ENCODE measurements around the gene BHLHE41.
A peak's percentile ranks its signal among the peaks of the same experiment; 100 is the strongest.

The BHLHE41 gene

GRCh38 chr12:26109343-26109881, 15.4 kb downstream of the BHLHE41 start:
- Histone ChIP-seq H2BK15ac (replicated peaks; ENCODE audit: low read depth) (no peak overlapping the region), H4K5ac (ENCODE audit: low read length) (no peak overlapping the region), H3K9ac (ENCODE audit: low read length) (no peak overlapping the region), H3K79me2 (ENCODE audit: control insufficient read depth, insufficient read depth, low read length) (no peaks in the 10 kb centered on the region), H3K4me1 (ENCODE audit: control insufficient read depth, low read depth, low read length) (peaks cover 7% of the 10 kb centered on the region), H3K27ac (ENCODE audit: low read depth, low read length) (no peak overlapping the region), H3K18ac (ENCODE audit: low read length) (no peak overlapping the region), H3K27me3 (ENCODE audit: insufficient read depth, low read length, poor library complexity) (no peaks in the 10 kb centered on the region), H3K79me1 (ENCODE audit: low read length) (no peaks in the 10 kb centered on the region), H4K8ac (ENCODE audit: low read depth, low read length) (no peak overlapping the region), H2BK5ac (ENCODE audit: low read length) (no peak overlapping the region), H3K36me3 (ENCODE audit: control insufficient read depth, insufficient read depth, low read length) (no peaks in the 10 kb centered on the region), H3K4me2 (ENCODE audit: low read length) (no peak overlapping the region), H2BK120ac (ENCODE audit: low read depth, low read length) (no peak overlapping the region), H2AK5ac (ENCODE audit: low read length) (no peak overlapping the region), H3K23ac (ENCODE audit: low read length) (no peak overlapping the region), H3K4me3 (ENCODE audit: low read length) (no peak overlapping the region), H3K56ac (ENCODE audit: low read length) (no peak overlapping the region), H3K4ac (ENCODE audit: low read depth, low read length) (no peak overlapping the region)
- no CpG with 5 or more reads among the region's 10 CpGs for WGBS (ENCODE audit: extremely low coverage, insufficient coverage, low lambda C conversion rate)
- no peak for DNase-seq

GRCh38 chr12:26108915-26109314, 15.9 kb downstream of the BHLHE41 start:
- H3K4ac ChIP-seq (ENCODE audit: low read depth, low read length), result no peak overlapping the region
- no peak overlapping the region for H3K27ac ChIP-seq (ENCODE audit: low read depth, low read length)
- no peak overlapping the region for H4K8ac ChIP-seq (ENCODE audit: low read depth, low read length)
- H3K4me3 ChIP-seq (ENCODE audit: low read length), result no peak overlapping the region
- DNase-seq, result no peak
- no peak overlapping the region for H3K4me2 ChIP-seq (ENCODE audit: low read length)
- H2AK5ac ChIP-seq (ENCODE audit: low read length), result no peak overlapping the region
- H2BK15ac ChIP-seq (replicated peaks; ENCODE audit: low read depth), result no peak overlapping the region
- H3K36me3 ChIP-seq (ENCODE audit: control insufficient read depth, insufficient read depth, low read length), result no peaks in the 10 kb centered on the region
- no peak overlapping the region for H3K18ac ChIP-seq (ENCODE audit: low read length)
- peaks cover 7% of the 10 kb centered on the region for H3K4me1 ChIP-seq (ENCODE audit: control insufficient read depth, low read depth, low read length)
- H3K79me1 ChIP-seq (ENCODE audit: low read length), result no peaks in the 10 kb centered on the region
- H3K23ac ChIP-seq (ENCODE audit: low read length), result no peak overlapping the region
- H2BK120ac ChIP-seq (ENCODE audit: low read depth, low read length), result no peak overlapping the region
- no peak overlapping the region for H2BK5ac ChIP-seq (ENCODE audit: low read length)
- no CpG with 5 or more reads among the region's 2 CpGs for WGBS (ENCODE audit: extremely low coverage, insufficient coverage, low lambda C conversion rate)
- H3K9ac ChIP-seq (ENCODE audit: low read length), result no peak overlapping the region
- no peaks in the 10 kb centered on the region for H3K27me3 ChIP-seq (ENCODE audit: insufficient read depth, low read length, poor library complexity)
- H3K56ac ChIP-seq (ENCODE audit: low read length), result no peak overlapping the region
- H3K79me2 ChIP-seq (ENCODE audit: control insufficient read depth, insufficient read depth, low read length), result no peaks in the 10 kb centered on the region
- H4K5ac ChIP-seq (ENCODE audit: low read length), result no peak overlapping the region

DNA sequence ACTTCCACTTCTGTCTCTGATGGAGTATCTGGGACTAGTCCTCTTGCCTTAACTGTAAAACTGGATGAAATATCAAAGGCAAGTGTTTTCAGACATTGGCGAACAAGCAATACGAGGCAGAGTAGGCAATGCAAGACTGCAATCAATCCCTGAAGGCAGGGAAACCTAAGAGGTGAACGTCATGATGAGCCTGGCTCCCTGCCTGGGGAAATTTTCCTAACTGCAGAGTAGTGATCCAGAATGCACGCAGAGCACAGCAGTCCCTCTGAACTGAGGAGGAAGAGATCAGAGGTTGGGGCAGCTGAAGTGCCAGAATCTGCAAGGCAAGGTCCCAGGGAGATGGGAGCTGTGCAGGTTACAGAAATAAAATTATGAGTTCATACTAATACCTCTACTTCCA, 18.5 kb downstream of the BHLHE41 start:
- H4K8ac ChIP-seq (ENCODE audit: low read depth, low read length), result no peak overlapping the region
- H3K18ac ChIP-seq (ENCODE audit: low read length), result no peak overlapping the region
- no peak overlapping the region for H3K27ac ChIP-seq (ENCODE audit: low read depth, low read length)
- no peak overlapping the region for H3K4me2 ChIP-seq (ENCODE audit: low read length)
- H3K9ac ChIP-seq (ENCODE audit: low read length), result no peak overlapping the region
- H2BK15ac ChIP-seq (replicated peaks; ENCODE audit: low read depth), result no peak overlapping the region
- H2BK5ac ChIP-seq (ENCODE audit: low read length), result no peak overlapping the region
- no peaks in the 10 kb centered on the region for H3K79me1 ChIP-seq (ENCODE audit: low read length)
- no peaks in the 10 kb centered on the region for H3K27me3 ChIP-seq (ENCODE audit: insufficient read depth, low read length, poor library complexity)
- no peak overlapping the region for H3K4ac ChIP-seq (ENCODE audit: low read depth, low read length)
- no peak overlapping the region for H3K23ac ChIP-seq (ENCODE audit: low read length)
- no peak overlapping the region for H4K5ac ChIP-seq (ENCODE audit: low read length)
- H3K79me2 ChIP-seq (ENCODE audit: control insufficient read depth, insufficient read depth, low read length), result no peaks in the 10 kb centered on the region
- H2AK5ac ChIP-seq (ENCODE audit: low read length), result no peak overlapping the region
- H3K36me3 ChIP-seq (ENCODE audit: control insufficient read depth, insufficient read depth, low read length), result no peaks in the 10 kb centered on the region
- WGBS (ENCODE audit: extremely low coverage, insufficient coverage, low lambda C conversion rate), result no CpG with 5 or more reads among the region's 4 CpGs
- no peak overlapping the region for H3K56ac ChIP-seq (ENCODE audit: low read length)
- no peak overlapping the region for H3K4me3 ChIP-seq (ENCODE audit: low read length)
- DNase-seq, result no peak
- H3K4me1 ChIP-seq (ENCODE audit: control insufficient read depth, low read depth, low read length), result peaks cover 5% of the 10 kb centered on the region
- no peak overlapping the region for H2BK120ac ChIP-seq (ENCODE audit: low read depth, low read length)

DNA sequence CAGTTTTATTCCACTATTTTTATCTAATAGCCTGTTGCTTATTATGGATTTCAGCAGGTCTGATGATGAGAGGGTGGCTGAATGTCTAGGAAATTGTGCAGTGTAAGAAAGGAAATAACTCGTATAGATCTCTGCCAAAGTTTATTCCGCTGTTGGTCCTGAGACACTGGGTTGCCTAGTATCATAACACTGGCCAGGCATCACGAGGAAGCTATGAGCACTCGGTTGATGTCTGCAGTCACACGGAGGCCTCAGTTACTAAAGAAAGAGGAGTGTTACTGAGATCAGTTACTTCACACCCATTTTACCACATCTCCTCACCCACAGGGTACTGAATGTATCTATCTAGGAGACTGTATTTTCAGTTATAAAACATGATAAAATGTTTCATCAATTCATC, 21.9 kb downstream of the BHLHE41 start:
- no peak overlapping the region for H2BK5ac ChIP-seq (ENCODE audit: low read length)
- DNase-seq, result no peak
- no CpG with 5 or more reads among the region's 5 CpGs for WGBS (ENCODE audit: extremely low coverage, insufficient coverage, low lambda C conversion rate)
- no peak overlapping the region for H3K4me3 ChIP-seq (ENCODE audit: low read length)
- no peak overlapping the region for H3K18ac ChIP-seq (ENCODE audit: low read length)
- no peak overlapping the region for H2BK120ac ChIP-seq (ENCODE audit: low read depth, low read length)
- no peak overlapping the region for H2BK15ac ChIP-seq (replicated peaks; ENCODE audit: low read depth)
- H3K27ac ChIP-seq (ENCODE audit: low read depth, low read length), result no peak overlapping the region
- H3K4me2 ChIP-seq (ENCODE audit: low read length), result no peak overlapping the region
- no peak overlapping the region for H3K4ac ChIP-seq (ENCODE audit: low read depth, low read length)
- no peaks in the 10 kb centered on the region for H3K36me3 ChIP-seq (ENCODE audit: control insufficient read depth, insufficient read depth, low read length)
- no peaks in the 10 kb centered on the region for H3K27me3 ChIP-seq (ENCODE audit: insufficient read depth, low read length, poor library complexity)
- no peaks in the 10 kb centered on the region for H3K79me2 ChIP-seq (ENCODE audit: control insufficient read depth, insufficient read depth, low read length)
- H4K8ac ChIP-seq (ENCODE audit: low read depth, low read length), result no peak overlapping the region
- no peak overlapping the region for H2AK5ac ChIP-seq (ENCODE audit: low read length)
- no peak overlapping the region for H4K5ac ChIP-seq (ENCODE audit: low read length)
- no peak overlapping the region for H3K9ac ChIP-seq (ENCODE audit: low read length)
- peaks cover 5% of the 10 kb centered on the region for H3K4me1 ChIP-seq (ENCODE audit: control insufficient read depth, low read depth, low read length)
- H3K79me1 ChIP-seq (ENCODE audit: low read length), result no peaks in the 10 kb centered on the region
- no peak overlapping the region for H3K56ac ChIP-seq (ENCODE audit: low read length)
- H3K23ac ChIP-seq (ENCODE audit: low read length), result no peak overlapping the region

GRCh38 chr12:26101763-26102162, 23.1 kb downstream of the BHLHE41 start:
- Histone ChIP-seq H2BK15ac (replicated peaks; ENCODE audit: low read depth) (no peak overlapping the region), H3K27me3 (ENCODE audit: insufficient read depth, low read length, poor library complexity) (no peaks in the 10 kb centered on the region), H3K36me3 (ENCODE audit: control insufficient read depth, insufficient read depth, low read length) (no peaks in the 10 kb centered on the region), H2BK120ac (ENCODE audit: low read depth, low read length) (no peak overlapping the region), H3K9ac (ENCODE audit: low read length) (no peak overlapping the region), H4K5ac (ENCODE audit: low read length) (no peak overlapping the region), H4K8ac (ENCODE audit: low read depth, low read length) (no peak overlapping the region), H3K56ac (ENCODE audit: low read length) (no peak overlapping the region), H3K79me2 (ENCODE audit: control insufficient read depth, insufficient read depth, low read length) (no peaks in the 10 kb centered on the region), H2AK5ac (ENCODE audit: low read length) (no peak overlapping the region), H2BK5ac (ENCODE audit: low read length) (no peak overlapping the region), H3K23ac (ENCODE audit: low read length) (no peak overlapping the region), H3K4ac (ENCODE audit: low read depth, low read length) (no peak overlapping the region), H3K27ac (ENCODE audit: low read depth, low read length) (no peak overlapping the region), H3K18ac (ENCODE audit: low read length) (no peak overlapping the region), H3K4me2 (ENCODE audit: low read length) (no peak overlapping the region), H3K4me1 (ENCODE audit: control insufficient read depth, low read depth, low read length) (peaks cover 5% of the 10 kb centered on the region), H3K4me3 (ENCODE audit: low read length) (no peak overlapping the region), H3K79me1 (ENCODE audit: low read length) (no peaks in the 10 kb centered on the region)
- peak; percentile 57 for DNase-seq
- no CpG with 5 or more reads among the region's 4 CpGs for WGBS (ENCODE audit: extremely low coverage, insufficient coverage, low lambda C conversion rate)

DNA sequence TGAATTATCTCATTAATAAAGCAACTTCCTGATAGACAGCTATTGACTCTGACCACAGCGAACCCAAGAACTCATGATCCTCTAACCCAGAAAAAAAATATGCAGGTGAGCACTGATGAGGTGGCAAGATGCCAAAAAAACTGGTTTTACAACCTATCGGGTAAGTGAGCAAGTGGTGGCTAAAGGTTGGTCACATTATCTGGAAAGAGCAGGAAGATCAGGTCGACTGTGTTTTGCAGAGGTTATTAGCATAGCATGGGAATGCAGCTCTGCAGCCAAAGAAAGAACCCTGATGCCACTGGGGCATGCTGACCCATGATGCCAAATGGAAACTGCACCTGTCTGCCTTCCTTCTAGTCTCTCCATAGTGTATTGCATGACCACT, 23.5 kb downstream of the BHLHE41 start:
- no CpG with 5 or more reads among the region's 3 CpGs for WGBS (ENCODE audit: extremely low coverage, insufficient coverage, low lambda C conversion rate)
- no peak overlapping the region for H4K5ac ChIP-seq (ENCODE audit: low read length)
- no peak overlapping the region for H3K27ac ChIP-seq (ENCODE audit: low read depth, low read length)
- H2AK5ac ChIP-seq (ENCODE audit: low read length), result no peak overlapping the region
- H3K18ac ChIP-seq (ENCODE audit: low read length), result no peak overlapping the region
- H3K79me2 ChIP-seq (ENCODE audit: control insufficient read depth, insufficient read depth, low read length), result no peaks in the 10 kb centered on the region
- H3K56ac ChIP-seq (ENCODE audit: low read length), result no peak overlapping the region
- peaks cover 5% of the 10 kb centered on the region for H3K4me1 ChIP-seq (ENCODE audit: control insufficient read depth, low read depth, low read length)
- H3K23ac ChIP-seq (ENCODE audit: low read length), result no peak overlapping the region
- no peak for DNase-seq
- no peak overlapping the region for H2BK15ac ChIP-seq (replicated peaks; ENCODE audit: low read depth)
- no peak overlapping the region for H2BK120ac ChIP-seq (ENCODE audit: low read depth, low read length)
- H3K9ac ChIP-seq (ENCODE audit: low read length), result no peak overlapping the region
- no peak overlapping the region for H2BK5ac ChIP-seq (ENCODE audit: low read length)
- H3K4me2 ChIP-seq (ENCODE audit: low read length), result no peak overlapping the region
- no peak overlapping the region for H4K8ac ChIP-seq (ENCODE audit: low read depth, low read length)
- H3K4me3 ChIP-seq (ENCODE audit: low read length), result no peak overlapping the region
- no peaks in the 10 kb centered on the region for H3K79me1 ChIP-seq (ENCODE audit: low read length)
- H3K27me3 ChIP-seq (ENCODE audit: insufficient read depth, low read length, poor library complexity), result no peaks in the 10 kb centered on the region
- H3K4ac ChIP-seq (ENCODE audit: low read depth, low read length), result no peak overlapping the region
- no peaks in the 10 kb centered on the region for H3K36me3 ChIP-seq (ENCODE audit: control insufficient read depth, insufficient read depth, low read length)
